Lower lobe of right lung (tissue), 2 donors: ENCODE data around the gene TLL2. TPM values are rescaled to one million over a fixed set of nuclear protein-coding genes. Genes with fewer than 3 reads are reported as not detected.

Experiments
- ATAC-seq, 2 donors: fragments of 200-7000 bp; cut with Tn5 transposase; one replicate each; pipeline ENCODE4 v1.9.1; 2020 to 2022; ENCODE audit warnings: mild to moderate bottlenecking in 2 of 2, moderate library complexity in 2 of 2
- DNase-seq: peaks from one replicate; pipeline ENCODE4 v3.0.0-alpha.2; 2020
- H3K27ac ChIP-seq: fragments of 200-600 bp; one replicate; pipeline ENCODE4 v1.8.0; 2022
- H3K27me3 ChIP-seq: fragments of 200-600 bp; one replicate; pipeline ENCODE4 v1.8.0; 2022; ENCODE audit warnings: low read depth
- H3K36me3 ChIP-seq: fragments of 200-600 bp; one replicate; pipeline ENCODE4 v1.8.0; 2022; ENCODE audit warnings: mild to moderate bottlenecking
- H3K4me1 ChIP-seq: fragments of 200-600 bp; one replicate; pipeline ENCODE4 v1.8.0; 2022
- H3K4me3 ChIP-seq: fragments of 200-600 bp; one replicate; pipeline ENCODE4 v1.8.0; 2022; ENCODE audit warnings: mild to moderate bottlenecking
- H3K9me3 ChIP-seq: fragments of 200-600 bp; one replicate; pipeline ENCODE4 v1.8.0; 2022
- CTCF ChIP-seq: fragments of 200-600 bp; IDR thresholded peaks from one replicate; pipeline ENCODE4 v1.8.0; 2022; ENCODE audit warnings: antibody characterized with exemption, mild to moderate bottlenecking
- intact Hi-C: fragments of 100-400 bp; cut with DNase I; formaldehyde crosslinking; loops from one replicate; pipeline ENCODE4 v1.11.0; 2022
- total RNA-seq: library from RNA; stranded (reverse); fragmentation: NEBNext Ultra II Directional; extraction: Animal tissue kit (Norgen Biotek cat#: 25700); gene quantifications from one replicate; pipeline ENCODE4 v1.2.1, GENCODE V29; 2021
- donor health status: DM: no; HTN: yes; CAD: no; lungs with severe emphysema.

TLL2 gene
- total RNA-seq, 1 donor from 2014 or later, result not detected

DNA sequence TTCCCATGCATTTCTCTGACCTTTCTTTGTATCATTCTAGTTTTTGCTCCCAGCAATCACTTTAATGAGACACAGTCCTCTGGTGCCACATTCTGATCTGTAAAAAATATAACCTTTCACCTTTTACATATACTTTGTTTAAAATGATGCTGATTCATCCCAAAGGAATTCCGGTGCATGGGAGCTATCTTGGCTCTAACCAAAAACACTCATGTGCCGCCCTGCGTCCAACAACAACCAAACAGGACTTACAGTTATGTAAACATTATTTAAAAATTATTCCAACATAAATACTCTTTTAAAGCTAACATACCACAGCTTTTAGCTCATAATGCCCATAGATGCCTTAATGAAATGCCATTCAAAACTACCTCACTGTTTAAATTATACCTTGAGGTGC, 147.2 kb downstream of the TLL2 start:
- TF ChIP-seq CTCF, result no peak
- H3K4me3 ChIP-seq, result no peak overlapping the region
- no peaks in the 10 kb centered on the region for H3K9me3 ChIP-seq
- intact Hi-C loops, result no loop called here
- H3K36me3 ChIP-seq, result no peaks in the 10 kb centered on the region
- H3K4me1 ChIP-seq, result no peaks in the 10 kb centered on the region
- no peak for ATAC-seq
- no peak for DNase-seq
- no peaks in the 10 kb centered on the region for H3K27me3 ChIP-seq
- H3K27ac ChIP-seq, result no peak overlapping the region

DNA sequence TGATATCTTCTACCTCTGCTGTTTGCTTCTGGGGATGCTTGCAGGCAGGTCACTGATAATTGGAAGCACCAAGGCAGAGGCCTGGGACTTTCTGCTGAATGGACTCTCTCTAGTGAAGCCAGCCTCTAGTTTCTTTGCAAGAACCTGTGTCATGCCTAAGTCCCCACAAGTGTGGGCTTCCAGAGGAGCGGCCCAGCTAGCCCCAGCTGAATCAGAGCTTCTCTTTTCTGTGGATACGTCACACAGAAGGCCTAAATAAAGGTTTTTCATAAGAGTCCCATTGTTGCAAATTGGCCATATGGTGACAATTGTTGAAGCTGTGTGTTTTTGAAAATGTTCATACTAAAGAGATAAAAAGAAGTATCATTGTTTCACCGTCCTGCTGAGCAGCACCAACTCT, 148.2 kb downstream of the TLL2 start:
- ATAC-seq, result no peak
- H3K4me1 ChIP-seq, result no peaks in the 10 kb centered on the region
- no peaks in the 10 kb centered on the region for H3K27me3 ChIP-seq
- H3K9me3 ChIP-seq, result no peaks in the 10 kb centered on the region
- no peak overlapping the region for H3K4me3 ChIP-seq
- intact Hi-C loops, result no loop called here
- no peak overlapping the region for H3K27ac ChIP-seq
- DNase-seq, result no peak
- no peak for TF ChIP-seq CTCF
- H3K36me3 ChIP-seq, result no peaks in the 10 kb centered on the region

DNA sequence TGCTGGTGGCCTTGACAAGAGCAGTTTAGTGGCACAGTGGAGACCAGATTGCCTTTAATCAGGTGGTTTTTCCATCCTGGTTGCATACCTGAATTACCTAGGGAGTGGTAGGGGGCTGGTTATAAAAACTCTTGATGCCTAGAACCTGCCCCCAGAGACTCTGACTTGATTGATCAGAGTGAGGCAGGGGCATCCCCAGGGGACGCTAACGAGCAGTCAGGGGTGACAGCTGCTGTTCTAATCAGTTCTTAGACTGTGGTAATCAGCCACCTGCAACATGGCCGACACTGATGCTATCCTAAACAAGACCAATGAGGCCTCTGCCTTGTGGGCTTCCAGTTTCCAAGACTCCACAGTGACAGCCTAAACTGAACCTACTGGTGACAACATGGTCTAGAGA, 153.0 kb downstream of the TLL2 start:
- H3K36me3 ChIP-seq, result no peaks in the 10 kb centered on the region
- no peak for DNase-seq
- no peak overlapping the region for H3K27ac ChIP-seq
- H3K4me3 ChIP-seq, result no peak overlapping the region
- H3K4me1 ChIP-seq, result no peaks in the 10 kb centered on the region
- H3K9me3 ChIP-seq, result no peaks in the 10 kb centered on the region
- intact Hi-C loops, result no loop called here
- no peak for TF ChIP-seq CTCF
- peaks cover 9% of the 10 kb centered on the region for H3K27me3 ChIP-seq
- no peak for ATAC-seq

GRCh38 chr10:96360331-96360730, 153.4 kb downstream of the TLL2 start:
- Histone ChIP-seq H3K9me3 (no peaks in the 10 kb centered on the region), H3K4me3 (no peak overlapping the region), H3K27me3 (peaks cover 9% of the 10 kb centered on the region), H3K27ac (no peak overlapping the region), H3K36me3 (no peaks in the 10 kb centered on the region), H3K4me1 (no peaks in the 10 kb centered on the region)
- no peak for DNase-seq
- intact Hi-C loops, result no loop called here
- no peak for ATAC-seq
- TF ChIP-seq CTCF, result no peak

GRCh38 chr10:96359616-96360015, 154.1 kb downstream of the TLL2 start:
- no peak for ATAC-seq
- no peaks in the 10 kb centered on the region for H3K36me3 ChIP-seq
- H3K4me3 ChIP-seq, result no peak overlapping the region
- H3K4me1 ChIP-seq, result no peaks in the 10 kb centered on the region
- no peak for DNase-seq
- intact Hi-C loops, result no loop called here
- peaks cover 13% of the 10 kb centered on the region for H3K27me3 ChIP-seq
- no peaks in the 10 kb centered on the region for H3K9me3 ChIP-seq
- TF ChIP-seq CTCF, result no peak
- H3K27ac ChIP-seq, result no peak overlapping the region
